SU-DHL-6 (cell line): ENCODE measurements around the gene SDK1.

Experiments
- H2AFZ ChIP-seq: fragments of 200-600 bp; sonication (generic); 2 replicates; pipeline ENCODE4 v1.6.1; 2014; ENCODE audit warnings: low read depth, mild to moderate bottlenecking, moderate library complexity, mixed read lengths, antibody characterized with exemption, low read length; ENCODE audit not compliant: severe bottlenecking
- H3F3A ChIP-seq: fragments of 200-600 bp; shearing (Covaris generic); 2 replicates; pipeline ENCODE4 v1.6.0; 2016; ENCODE audit warnings: antibody characterized with exemption, mild to moderate bottlenecking; ENCODE audit not compliant: insufficient read depth
- H3K27ac ChIP-seq: fragments of 200-600 bp; sonication (generic); 2 replicates; pipeline ENCODE4 v1.5.1; 2016; ENCODE audit warnings: low read depth, mild to moderate bottlenecking, low read length, moderate library complexity, mixed read lengths
- H3K27me3 ChIP-seq: fragments of 200-600 bp; sonication (generic), shearing (Covaris generic); 2 replicates; pipeline ENCODE4 v1.6.0; 2014; ENCODE audit warnings: mild to moderate bottlenecking, low read length
- H3K36me3 ChIP-seq: fragments of 200-600 bp; sonication (generic); 2 replicates; pipeline ENCODE4 v1.6.1; 2014; ENCODE audit warnings: mild to moderate bottlenecking, low read length, mixed read lengths
- H3K4me2 ChIP-seq: fragments of 300-600, 200-600 bp; shearing (Covaris generic), sonication (generic); 2 replicates; pipeline ENCODE4 v1.6.0; 2014; ENCODE audit warnings: low read length, low read depth, mild to moderate bottlenecking; ENCODE audit not compliant: poor library complexity, severe bottlenecking
- H3K4me3 ChIP-seq: fragments of 200-600 bp; sonication (generic); 2 replicates; pipeline ENCODE4 v1.5.1; 2014; ENCODE audit warnings: antibody characterized with exemption, low read length, mild to moderate bottlenecking, mixed read lengths; ENCODE audit not compliant: insufficient read depth, poor library complexity, severe bottlenecking
- H3K79me2 ChIP-seq: fragments of 200-600 bp; sonication (generic); 2 replicates; pipeline ENCODE4 v1.6.1; 2014; ENCODE audit warnings: mild to moderate bottlenecking, low read length, moderate library complexity; ENCODE audit not compliant: insufficient read depth
- H3K9ac ChIP-seq: fragments of 200-600 bp; sonication (generic); 2 replicates; pipeline ENCODE4 v1.7.0; 2014; ENCODE audit warnings: mild to moderate bottlenecking, low read length
- H3K9me2 ChIP-seq: fragments of 200-600 bp; sonication (generic); replicated peaks from 2 replicates; pipeline ENCODE4 v1.6.1; 2014; ENCODE audit warnings: low read length; ENCODE audit not compliant: insufficient read depth
- H3K9me3 ChIP-seq: fragments of 200-600 bp; sonication (generic); 2 replicates; pipeline ENCODE4 v1.6.1; 2014; ENCODE audit warnings: low read length, mixed read lengths; ENCODE audit not compliant: insufficient read depth
- H4K20me1 ChIP-seq: fragments of 200-600 bp; sonication (generic); 2 replicates; pipeline ENCODE4 v1.6.1; 2014; ENCODE audit warnings: low read depth, mild to moderate bottlenecking, antibody characterized with exemption, low read length, moderate library complexity, mixed read lengths
- EZH2phosphoT487 ChIP-seq: fragments of 200-600 bp; sonication (generic), shearing (Covaris generic); conservative IDR thresholded peaks from 2 replicates; pipeline ENCODE4 v1.6.1; 2018; ENCODE audit warnings: mild to moderate bottlenecking, antibody characterized with exemption, low read length, moderate library complexity, mixed read lengths
- TF ChIP-seq, protein P1 (sequence below): fragments of 200-600 bp; sonication (generic); IDR thresholded peaks from one replicate; pipeline ENCODE4 v1.5.1; 2017; ENCODE audit warnings: antibody characterized with exemption, mild to moderate bottlenecking, low read length, moderate library complexity; ENCODE audit not compliant: insufficient read depth, poor library complexity, severe bottlenecking

SDK1 gene

DNA sequence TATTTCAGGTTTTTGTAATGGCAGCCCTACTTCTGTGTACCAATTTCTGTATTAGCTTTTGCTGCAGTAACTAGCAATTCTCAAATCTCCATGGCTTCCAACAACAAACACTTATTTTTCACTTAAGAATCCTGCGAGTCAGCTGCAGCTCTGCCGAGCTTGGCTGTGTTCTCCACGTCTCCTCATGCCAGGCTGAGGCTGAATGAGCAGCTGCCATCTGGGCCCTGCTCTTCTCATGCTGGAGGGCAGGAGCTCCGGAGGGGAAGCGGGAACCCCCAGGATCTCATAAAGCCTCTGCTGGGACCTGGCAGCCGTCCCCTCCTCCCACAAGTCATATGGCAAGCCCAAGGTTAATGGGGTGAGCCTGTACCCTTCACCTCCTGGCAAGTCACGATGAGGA lies 591.1 kb downstream of the SDK1 start:
- no peak overlapping the region for H3K4me2 ChIP-seq
- H3K9me2 ChIP-seq, result no peaks in the 10 kb centered on the region
- no peak overlapping the region for H2AFZ ChIP-seq
- H3K4me3 ChIP-seq, result no peak overlapping the region
- TF ChIP-seq, protein P1, sequence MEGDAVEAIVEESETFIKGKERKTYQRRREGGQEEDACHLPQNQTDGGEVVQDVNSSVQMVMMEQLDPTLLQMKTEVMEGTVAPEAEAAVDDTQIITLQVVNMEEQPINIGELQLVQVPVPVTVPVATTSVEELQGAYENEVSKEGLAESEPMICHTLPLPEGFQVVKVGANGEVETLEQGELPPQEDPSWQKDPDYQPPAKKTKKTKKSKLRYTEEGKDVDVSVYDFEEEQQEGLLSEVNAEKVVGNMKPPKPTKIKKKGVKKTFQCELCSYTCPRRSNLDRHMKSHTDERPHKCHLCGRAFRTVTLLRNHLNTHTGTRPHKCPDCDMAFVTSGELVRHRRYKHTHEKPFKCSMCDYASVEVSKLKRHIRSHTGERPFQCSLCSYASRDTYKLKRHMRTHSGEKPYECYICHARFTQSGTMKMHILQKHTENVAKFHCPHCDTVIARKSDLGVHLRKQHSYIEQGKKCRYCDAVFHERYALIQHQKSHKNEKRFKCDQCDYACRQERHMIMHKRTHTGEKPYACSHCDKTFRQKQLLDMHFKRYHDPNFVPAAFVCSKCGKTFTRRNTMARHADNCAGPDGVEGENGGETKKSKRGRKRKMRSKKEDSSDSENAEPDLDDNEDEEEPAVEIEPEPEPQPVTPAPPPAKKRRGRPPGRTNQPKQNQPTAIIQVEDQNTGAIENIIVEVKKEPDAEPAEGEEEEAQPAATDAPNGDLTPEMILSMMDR, result no peak
- TF ChIP-seq EZH2phosphoT487, result no peak
- H3K27me3 ChIP-seq, result no peaks in the 10 kb centered on the region
- H4K20me1 ChIP-seq, result no peaks in the 10 kb centered on the region
- H3K9ac ChIP-seq, result no peak overlapping the region
- H3K9me3 ChIP-seq, result no peaks in the 10 kb centered on the region
- no peaks in the 10 kb centered on the region for H3F3A ChIP-seq
- H3K79me2 ChIP-seq, result no peaks in the 10 kb centered on the region
- no peak overlapping the region for H3K27ac ChIP-seq
- H3K36me3 ChIP-seq, result no peaks in the 10 kb centered on the region

DNA sequence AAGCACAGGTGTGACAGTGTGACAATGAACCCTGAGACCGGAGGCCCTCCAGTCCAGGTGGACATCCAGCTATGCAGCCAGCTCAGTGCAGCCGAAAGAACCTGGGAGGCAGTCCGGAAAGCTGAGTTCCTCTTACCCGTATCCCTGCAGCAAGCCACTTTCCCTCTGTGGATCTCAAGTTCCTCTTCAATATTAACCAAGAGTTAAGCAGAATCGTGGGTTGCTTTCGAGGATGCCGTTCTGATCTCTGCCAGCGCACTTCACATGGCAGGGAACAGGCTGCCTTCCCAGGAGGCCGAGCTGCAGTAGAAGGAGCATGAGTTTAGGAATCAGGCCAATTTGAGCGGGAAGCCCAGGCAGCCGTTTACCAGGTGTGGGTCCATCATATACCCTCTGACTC lies 591.6 kb downstream of the SDK1 start:
- Histone ChIP-seq H3K79me2 (no peaks in the 10 kb centered on the region), H3K4me2 (no peak overlapping the region), H3K9me2 (no peaks in the 10 kb centered on the region), H3F3A (no peaks in the 10 kb centered on the region), H2AFZ (no peak overlapping the region), H3K9me3 (no peaks in the 10 kb centered on the region), H3K4me3 (no peak overlapping the region), H3K27me3 (no peaks in the 10 kb centered on the region), H4K20me1 (no peaks in the 10 kb centered on the region), H3K36me3 (no peaks in the 10 kb centered on the region), H3K27ac (no peak overlapping the region), H3K9ac (no peak overlapping the region)
- TF ChIP-seq, protein P1, result no peak
- TF ChIP-seq EZH2phosphoT487, result no peak

DNA sequence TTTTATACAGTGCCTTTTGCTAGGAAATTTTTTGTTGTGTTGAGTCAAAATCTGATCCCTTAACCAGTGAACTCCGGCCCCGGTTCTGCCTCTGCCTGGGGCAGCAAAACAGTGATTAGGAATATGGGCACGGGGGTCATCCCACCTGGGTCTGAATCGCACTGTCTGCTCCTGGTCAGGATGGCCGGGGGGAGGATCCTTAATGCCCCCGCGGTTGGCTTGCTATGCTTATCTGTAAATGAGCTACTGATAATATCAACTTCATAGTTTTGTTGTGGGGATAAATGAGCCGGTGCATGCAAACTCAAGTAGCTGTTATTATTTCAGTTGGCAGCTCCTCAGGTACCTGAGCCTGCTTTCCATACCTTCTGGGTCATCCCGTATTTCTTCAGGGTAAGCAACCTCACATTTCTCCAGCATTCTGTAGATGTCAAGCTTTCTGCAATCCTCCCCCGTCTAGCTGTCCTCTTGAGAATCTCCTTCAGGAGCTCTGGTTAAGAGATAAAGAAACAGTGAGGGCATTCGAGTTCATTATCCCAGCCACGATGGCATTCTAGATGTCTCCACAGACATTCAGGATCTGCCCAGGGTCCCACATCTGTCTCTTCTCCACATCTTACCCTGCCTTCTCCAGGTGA lies 592.2 kb downstream of the SDK1 start:
- Histone ChIP-seq H3K27me3 (no peaks in the 10 kb centered on the region), H2AFZ (no peak overlapping the region), H3K9ac (no peak overlapping the region), H3K9me2 (no peaks in the 10 kb centered on the region), H3K36me3 (no peaks in the 10 kb centered on the region), H3K4me2 (no peak overlapping the region), H3K9me3 (no peaks in the 10 kb centered on the region), H3K4me3 (no peak overlapping the region), H3F3A (no peaks in the 10 kb centered on the region), H4K20me1 (no peaks in the 10 kb centered on the region), H3K79me2 (no peaks in the 10 kb centered on the region), H3K27ac (no peak overlapping the region)
- TF ChIP-seq, protein P1, result no peak
- no peak for TF ChIP-seq EZH2phosphoT487
